B cell (primary cell): Measurements from ENCODE around the gene MAST2.

Source experiments
- EZH2 ChIP-seq: IDR thresholded peaks from 2 replicates; pipeline ENCODE4 v1.6.1; 2012; ENCODE audit warnings: borderline replicate concordance, low read depth, mild to moderate bottlenecking, moderate library complexity, low read length; ENCODE audit not compliant: insufficient read depth, poor library complexity, severe bottlenecking
- TF ChIP-seq, protein P1 (sequence below): fragments of 200-600 bp; IDR thresholded peaks from one replicate; pipeline ENCODE4 v1.8.0; 2022; ENCODE audit warnings: antibody characterized with exemption, mild to moderate bottlenecking

DNA sequence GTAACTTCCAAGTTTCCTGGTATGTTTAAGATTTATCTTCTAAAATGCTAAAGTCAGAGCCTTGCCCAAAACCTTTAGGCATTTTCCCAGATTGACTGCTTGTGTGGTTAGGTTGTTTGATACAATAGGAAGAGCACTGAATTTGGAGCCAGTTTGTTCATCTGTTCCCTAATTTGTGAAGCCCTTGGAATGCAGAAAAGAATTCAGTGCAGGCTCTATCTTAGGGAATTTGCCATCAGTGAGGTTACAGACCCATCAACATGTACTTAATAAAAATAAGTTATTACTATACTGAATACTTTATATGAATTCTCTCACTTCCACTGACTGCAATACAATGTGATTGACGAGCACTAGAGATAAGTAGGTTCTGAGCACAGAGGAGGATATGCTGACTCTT, 208.8 kb downstream of the MAST2 start:
- TF ChIP-seq, protein P1, sequence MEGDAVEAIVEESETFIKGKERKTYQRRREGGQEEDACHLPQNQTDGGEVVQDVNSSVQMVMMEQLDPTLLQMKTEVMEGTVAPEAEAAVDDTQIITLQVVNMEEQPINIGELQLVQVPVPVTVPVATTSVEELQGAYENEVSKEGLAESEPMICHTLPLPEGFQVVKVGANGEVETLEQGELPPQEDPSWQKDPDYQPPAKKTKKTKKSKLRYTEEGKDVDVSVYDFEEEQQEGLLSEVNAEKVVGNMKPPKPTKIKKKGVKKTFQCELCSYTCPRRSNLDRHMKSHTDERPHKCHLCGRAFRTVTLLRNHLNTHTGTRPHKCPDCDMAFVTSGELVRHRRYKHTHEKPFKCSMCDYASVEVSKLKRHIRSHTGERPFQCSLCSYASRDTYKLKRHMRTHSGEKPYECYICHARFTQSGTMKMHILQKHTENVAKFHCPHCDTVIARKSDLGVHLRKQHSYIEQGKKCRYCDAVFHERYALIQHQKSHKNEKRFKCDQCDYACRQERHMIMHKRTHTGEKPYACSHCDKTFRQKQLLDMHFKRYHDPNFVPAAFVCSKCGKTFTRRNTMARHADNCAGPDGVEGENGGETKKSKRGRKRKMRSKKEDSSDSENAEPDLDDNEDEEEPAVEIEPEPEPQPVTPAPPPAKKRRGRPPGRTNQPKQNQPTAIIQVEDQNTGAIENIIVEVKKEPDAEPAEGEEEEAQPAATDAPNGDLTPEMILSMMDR, result no peak
- no peak for TF ChIP-seq EZH2
